ENCODE results near the gene PILRA.

- TF ChIP-seq ZNF557 (CRISPR knock-in tag; IDR thresholded peaks at IDR 0.05): no peak
- no peak for TF ChIP-seq TFAP4 (IDR thresholded peaks at IDR 0.05; ENCODE audit: borderline replicate concordance, low read depth)
- no peak for TF ChIP-seq E2F1 (CRISPR knock-in tag; IDR thresholded peaks at IDR 0.05)
- TF ChIP-seq ZFX (CRISPR knock-in tag; IDR thresholded peaks at IDR 0.05; ENCODE audit: low read depth): no peak
- TF ChIP-seq ZNF646 (CRISPR knock-in tag; IDR thresholded peaks at IDR 0.05): no peak
- no peak for TF ChIP-seq RARG (CRISPR knock-in tag; IDR thresholded peaks at IDR 0.05; ENCODE audit: low read depth)
- TF ChIP-seq ZNF724P (CRISPR knock-in tag; IDR thresholded peaks at IDR 0.05; ENCODE audit: borderline replicate concordance): no peak
- TF ChIP-seq PBX3 (CRISPR knock-in tag; IDR thresholded peaks at IDR 0.05; ENCODE audit: borderline replicate concordance): no peak
Measured at GRCh38 chr7:100358027-100358856, 15.0 kb upstream of the PILRA start, which contains the start of gene PILRB.

Measured in HepG2 (cell line).